Glutamatergic neuron (in vitro differentiated cells): ENCODE measurements around the gene COL16A1. TPM values are rescaled to one million over a fixed set of nuclear protein-coding genes. Genes with fewer than 3 reads are reported as not detected.

Experiments
- DNase-seq: peaks from one replicate; pipeline ENCODE4 v3.0.0; 2022
- H3K27ac Mint-ChIP-seq: one replicate; pipeline ENCODE4 v1.8.0; 2020; ENCODE audit warnings: mild to moderate bottlenecking, mixed read lengths, inconsistent platforms; ENCODE audit not compliant: unreplicated experiment
- H3K27me3 Mint-ChIP-seq: one replicate; pipeline ENCODE4 v1.8.0; 2020; ENCODE audit warnings: mild to moderate bottlenecking, moderate library complexity, mixed read lengths, inconsistent platforms; ENCODE audit not compliant: unreplicated experiment
- H3K36me3 Mint-ChIP-seq: one replicate; pipeline ENCODE4 v1.8.0; 2020; ENCODE audit warnings: mild to moderate bottlenecking, mixed read lengths, inconsistent platforms; ENCODE audit not compliant: unreplicated experiment
- H3K4me1 Mint-ChIP-seq: one replicate; pipeline ENCODE4 v1.8.0; 2020; ENCODE audit warnings: mild to moderate bottlenecking, low read depth, mixed read lengths, inconsistent platforms; ENCODE audit not compliant: unreplicated experiment
- H3K4me3 Mint-ChIP-seq: one replicate; pipeline ENCODE4 v1.8.0; 2020; ENCODE audit warnings: mild to moderate bottlenecking, mixed read lengths, inconsistent platforms; ENCODE audit not compliant: unreplicated experiment
- H3K9me3 Mint-ChIP-seq: one replicate; pipeline ENCODE4 v1.8.0; 2020; ENCODE audit warnings: mild to moderate bottlenecking, moderate library complexity, mixed read lengths, inconsistent platforms; ENCODE audit not compliant: unreplicated experiment
- total RNA-seq: library from RNA; stranded (reverse); fragmentation: NEBNext Ultra II Directional; extraction: Animal tissue kit (Norgen Biotek cat#: 25700); gene quantifications from one replicate; pipeline ENCODE4 v1.2.1, GENCODE V29; 2021; ENCODE audit not compliant: unreplicated experiment
- TF ChIP-seq, protein P1 (sequence below): fragments of 200-600 bp; sonication (generic); IDR thresholded peaks from one replicate; pipeline ENCODE4 v1.5.0; 2021; ENCODE audit not compliant: partially characterized antibody, unreplicated experiment

The COL16A1 gene
- total RNA-seq, 1 donor from 2014 or later: 52.2 TPM

GRCh38 chr1:31673433-31673832 is 30.4 kb downstream of the COL16A1 start:
- TF ChIP-seq, protein P1, sequence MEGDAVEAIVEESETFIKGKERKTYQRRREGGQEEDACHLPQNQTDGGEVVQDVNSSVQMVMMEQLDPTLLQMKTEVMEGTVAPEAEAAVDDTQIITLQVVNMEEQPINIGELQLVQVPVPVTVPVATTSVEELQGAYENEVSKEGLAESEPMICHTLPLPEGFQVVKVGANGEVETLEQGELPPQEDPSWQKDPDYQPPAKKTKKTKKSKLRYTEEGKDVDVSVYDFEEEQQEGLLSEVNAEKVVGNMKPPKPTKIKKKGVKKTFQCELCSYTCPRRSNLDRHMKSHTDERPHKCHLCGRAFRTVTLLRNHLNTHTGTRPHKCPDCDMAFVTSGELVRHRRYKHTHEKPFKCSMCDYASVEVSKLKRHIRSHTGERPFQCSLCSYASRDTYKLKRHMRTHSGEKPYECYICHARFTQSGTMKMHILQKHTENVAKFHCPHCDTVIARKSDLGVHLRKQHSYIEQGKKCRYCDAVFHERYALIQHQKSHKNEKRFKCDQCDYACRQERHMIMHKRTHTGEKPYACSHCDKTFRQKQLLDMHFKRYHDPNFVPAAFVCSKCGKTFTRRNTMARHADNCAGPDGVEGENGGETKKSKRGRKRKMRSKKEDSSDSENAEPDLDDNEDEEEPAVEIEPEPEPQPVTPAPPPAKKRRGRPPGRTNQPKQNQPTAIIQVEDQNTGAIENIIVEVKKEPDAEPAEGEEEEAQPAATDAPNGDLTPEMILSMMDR: no peak
- no peak for DNase-seq
- Mint-ChIP-seq H3K36me3 (no peaks in the 10 kb centered on the region), H3K4me1 (peaks cover 57% of the 10 kb centered on the region), H3K4me3 (no peak overlapping the region), H3K27me3 (peaks cover 15% of the 10 kb centered on the region), H3K27ac (peak overlapping the region; percentile 73), H3K9me3 (peaks cover 20% of the 10 kb centered on the region)

GRCh38 chr1:31672986-31673385 is 30.8 kb downstream of the COL16A1 start:
- Mint-ChIP-seq H3K27ac (peak overlapping the region; percentile 73), H3K4me3 (no peak overlapping the region), H3K9me3 (peaks cover 20% of the 10 kb centered on the region), H3K27me3 (peaks cover 15% of the 10 kb centered on the region), H3K4me1 (peaks cover 57% of the 10 kb centered on the region), H3K36me3 (no peaks in the 10 kb centered on the region)
- TF ChIP-seq, protein P1: no peak
- peak; percentile 63 for DNase-seq

DNA sequence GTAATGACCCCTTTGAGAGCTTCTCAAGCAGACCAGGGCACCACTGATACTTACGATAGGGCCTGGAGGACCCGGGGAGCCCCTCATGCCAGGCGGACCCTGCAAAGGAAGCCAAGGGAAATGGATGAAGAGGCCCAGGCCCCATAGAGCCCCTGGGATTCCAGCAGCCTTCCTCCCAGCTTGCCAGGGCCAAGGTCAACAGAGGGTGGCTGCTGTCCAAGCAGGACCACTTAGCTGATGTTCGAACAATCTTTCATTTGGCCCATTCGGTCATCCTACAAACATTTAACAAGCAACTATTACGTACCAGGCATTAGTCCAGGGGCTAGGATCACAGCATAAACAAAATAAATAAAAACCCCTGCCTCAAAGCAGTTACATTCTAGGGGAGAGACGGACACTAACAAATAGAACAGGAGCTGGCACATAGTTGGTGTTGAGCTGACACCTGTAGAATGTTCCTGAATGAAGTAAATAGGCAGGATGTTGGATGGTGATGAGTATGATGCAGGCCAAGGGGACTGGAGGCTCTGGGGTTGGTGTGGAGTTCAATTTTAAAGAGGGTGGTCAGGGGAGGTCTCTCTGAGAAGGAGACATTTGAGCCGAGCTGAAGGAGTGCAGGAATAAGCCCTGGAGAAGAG is 32.1 kb downstream of the COL16A1 start:
- peak overlapping the region; percentile 83 for H3K27ac Mint-ChIP-seq
- TF ChIP-seq, protein P1: no peak

DNA sequence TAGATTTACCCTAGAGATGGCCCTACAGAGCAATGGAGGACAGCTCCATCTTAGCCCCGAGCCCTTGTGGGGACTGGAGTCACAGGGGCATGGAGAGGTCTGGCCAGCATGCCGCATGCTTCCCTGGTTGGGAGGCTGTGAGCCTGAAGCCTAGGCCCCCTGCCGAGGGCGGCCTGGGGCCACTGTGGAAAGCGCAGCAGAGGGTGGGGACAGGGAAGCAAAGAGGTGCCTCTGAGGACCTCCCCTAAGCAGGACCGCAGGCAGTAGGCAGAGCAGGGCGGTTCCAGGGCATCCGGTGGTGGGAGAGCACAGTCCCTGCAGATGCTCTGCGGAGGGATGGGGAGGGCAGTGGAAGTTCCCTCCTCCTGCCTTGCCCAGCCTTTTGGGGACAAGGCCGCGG is 32.7 kb downstream of the COL16A1 start:
- Mint-ChIP-seq H3K36me3 (no peaks in the 10 kb centered on the region), H3K4me3 (peak overlapping the region; percentile 88), H3K4me1 (peaks cover 66% of the 10 kb centered on the region), H3K9me3 (peaks cover 20% of the 10 kb centered on the region), H3K27me3 (peaks cover 18% of the 10 kb centered on the region), H3K27ac (peak overlapping the region; percentile 99)
- TF ChIP-seq, protein P1: no peak
- DNase-seq: no peak

More for the DNA sequence above, 32.1 kb downstream of the COL16A1 start:
- Mint-ChIP-seq H3K4me3 (peak overlapping the region; percentile 68), H3K36me3 (no peaks in the 10 kb centered on the region), H3K27me3 (peaks cover 16% of the 10 kb centered on the region), H3K9me3 (peaks cover 20% of the 10 kb centered on the region), H3K4me1 (peaks cover 61% of the 10 kb centered on the region)
- no peak for DNase-seq

GRCh38 chr1:31670593-31670964 is 33.2 kb downstream of the COL16A1 start:
- Mint-ChIP-seq H3K27me3 (peaks cover 20% of the 10 kb centered on the region), H3K4me3 (peak overlapping the region; percentile 88), H3K4me1 (peaks cover 70% of the 10 kb centered on the region), H3K36me3 (no peaks in the 10 kb centered on the region), H3K27ac (peak overlapping the region; percentile 99), H3K9me3 (peaks cover 19% of the 10 kb centered on the region)
- TF ChIP-seq, protein P1: no peak
- no peak for DNase-seq
